CD4-positive, alpha-beta T cell treated with Interleukin-2 at 100 ng/mL for 4 hours (primary cell): Measurements from ENCODE around the gene CBLL1.

Source experiments
- DNase-seq: peaks from one replicate; pipeline ENCODE4 v3.0.0-alpha.2; 2020; ENCODE audit warnings: low spot score

The CBLL1 gene

DNA sequence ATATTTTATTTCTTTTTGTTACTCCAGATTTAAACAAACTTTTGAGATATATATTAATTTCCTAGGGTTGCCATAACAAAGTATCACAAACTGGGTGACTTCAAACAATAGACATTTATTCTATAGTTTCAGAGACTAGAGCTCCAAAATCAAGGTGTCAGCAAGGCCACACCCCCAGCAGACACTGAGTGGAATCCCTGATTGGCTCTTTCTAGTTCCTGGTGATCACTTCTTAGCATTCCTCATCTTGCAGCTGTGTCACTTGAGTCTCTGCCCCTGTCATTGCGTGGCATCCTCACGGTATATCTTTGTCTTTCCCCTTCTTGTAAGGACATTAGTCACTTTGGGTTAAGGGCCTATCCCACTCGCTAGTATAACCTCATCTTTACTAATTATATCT is 66.7 kb downstream of the CBLL1 start:
- DNase-seq: no peak
